GM12878 (cell line): ENCODE measurements around the gene BTBD10. TPM values are rescaled to one million over a fixed set of nuclear protein-coding genes. Genes with fewer than 3 reads are reported as not detected.

ENCODE experiments used
- BRCA1 ChIP-seq: IDR thresholded peaks from 2 replicates; pipeline ENCODE4 v1.6.1; 2011; ENCODE audit warnings: low read depth, low read length, improper control_type of control experiment
- CBX5 ChIP-seq: sonication (generic); IDR thresholded peaks from 2 replicates; pipeline ENCODE4 v1.6.1; 2016; ENCODE audit warnings: low read depth, moderate library complexity, mild to moderate bottlenecking, inconsistent platforms
- CHD2 ChIP-seq: IDR thresholded peaks from 2 replicates; pipeline ENCODE4 v1.6.1; 2011; ENCODE audit warnings: low read depth, low read length, improper control_type of control experiment, borderline replicate concordance
- EGR1 ChIP-seq, 2 experiments: IDR thresholded peaks; 1 replicate in 1 of 2; 2 replicates in 1 of 2; pipeline ENCODE4 v1.6.1; 2011 to 2012; ENCODE audit warnings: low read depth in 2 of 2, low read length in 2 of 2, borderline replicate concordance in 1 of 2, mild to moderate bottlenecking in 1 of 2, moderate library complexity in 1 of 2
- GATAD2B ChIP-seq: fragments of 450-650 bp; conservative IDR thresholded peaks from 2 replicates; pipeline ENCODE4 v1.6.1; 2017; ENCODE audit warnings: low read depth, mild to moderate bottlenecking, moderate library complexity
- HCFC1 ChIP-seq: fragments of 150-350 bp; IDR thresholded peaks from 2 replicates; pipeline ENCODE4 v1.6.1; 2014; ENCODE audit warnings: low read length
- MXI1 ChIP-seq: fragments of 150-350 bp; IDR thresholded peaks from 2 replicates; pipeline ENCODE4 v1.6.1; 2011; ENCODE audit warnings: low read depth, mild to moderate bottlenecking, inconsistent platforms, low read length, improper control_type of control experiment
- MYB ChIP-seq: fragments of 150-350 bp; IDR thresholded peaks from 2 replicates; pipeline ENCODE4 v1.6.1; 2014; ENCODE audit warnings: mild to moderate bottlenecking, low read depth, low read length, borderline replicate concordance
- NBN ChIP-seq: fragments of 450-650 bp; IDR thresholded peaks from 2 replicates; pipeline ENCODE4 v1.6.1; 2016
- NR2C1 ChIP-seq: fragments of 450-650 bp; IDR thresholded peaks from 2 replicates; pipeline ENCODE4 v1.6.1; 2017; ENCODE audit warnings: antibody characterized with exemption, mild to moderate bottlenecking, moderate library complexity
- NR2C2 ChIP-seq: IDR thresholded peaks from 2 replicates; pipeline ENCODE4 v1.6.1; 2011; ENCODE audit warnings: borderline replicate concordance, low read depth; ENCODE audit not compliant: control insufficient read depth, insufficient read length
- POLR2AphosphoS2 ChIP-seq: IDR thresholded peaks from 2 replicates; pipeline ENCODE4 v1.6.1; 2011; ENCODE audit warnings: low read depth, mild to moderate bottlenecking, low read length, improper control_type of control experiment, moderate library complexity
- SMARCA5 ChIP-seq: fragments of 450-650 bp; IDR thresholded peaks from 2 replicates; pipeline ENCODE4 v1.6.1; 2017; ENCODE audit warnings: mild to moderate bottlenecking
- SREBF1 ChIP-seq: IDR thresholded peaks from 2 replicates; pipeline ENCODE4 v1.6.1; 2012; ENCODE audit warnings: mild to moderate bottlenecking, low read length
- SREBF2 ChIP-seq: IDR thresholded peaks from 2 replicates; pipeline ENCODE4 v1.6.1; 2012; ENCODE audit warnings: mild to moderate bottlenecking, low read length
- TCF3 ChIP-seq: IDR thresholded peaks from 2 replicates; pipeline ENCODE4 v1.6.1; 2012; ENCODE audit warnings: low read depth, mild to moderate bottlenecking, low read length, borderline replicate concordance; ENCODE audit not compliant: insufficient read depth
- YY1 ChIP-seq: IDR thresholded peaks from 2 replicates; pipeline ENCODE4 v1.6.1; 2011; ENCODE audit warnings: low read depth, mild to moderate bottlenecking, low read length
- ZZZ3 ChIP-seq: IDR thresholded peaks from 2 replicates; pipeline ENCODE4 v1.6.1; 2011; ENCODE audit warnings: low read depth; ENCODE audit not compliant: control insufficient read depth, insufficient read length
- polyA plus RNA-seq, 11 experiments: library from polyadenylated mRNA; depleted of rRNA in 4 of 11; unstranded in 6 of 11; stranded (reverse) in 5 of 11; fragments of >200 nt; fragmentation: Nextera tagmentation in 4 of 11; fragmentation: Illumina TruSeq in 1 of 11; extraction: Ambion mirVana in 4 of 11; extraction: Trizol in 1 of 11; gene quantifications; 1 replicate in 1 of 11; 2 replicates in 10 of 11; pipeline versions ENCODE4 v1.2.1 to v1.2.3, GENCODE V29; 2011 to 2016; ENCODE audit warnings: inconsistent platforms in 2 of 11, missing spikeins in 2 of 11, low read depth in 1 of 11
- total RNA-seq, 4 experiments: library from RNA; depleted of rRNA in 3 of 4; stranded (reverse); fragments of >200 nt in 3 of 4; fragmentation: Illumina TruSeq in 1 of 4; extraction: Trizol in 1 of 4; gene quantifications; 2 replicates each; pipeline versions ENCODE4 v1.2.1 to v1.2.3, GENCODE V29; 2013 to 2021
- TF ChIP-seq, protein P1 (sequence below): IDR thresholded peaks from 2 replicates; pipeline ENCODE4 v1.6.1; 2012; ENCODE audit warnings: improper control_type of control experiment, low read depth, low read length; ENCODE audit not compliant: insufficient replicate concordance
- TF ChIP-seq, protein P2 (sequence below): fragments of 450-650 bp; IDR thresholded peaks from 2 replicates; pipeline ENCODE4 v1.6.1; 2017; ENCODE audit warnings: borderline replicate concordance
- TF ChIP-seq, protein P3 (sequence below): fragments of 450-650 bp; IDR thresholded peaks from 2 replicates; pipeline ENCODE4 v1.6.1; 2017; ENCODE audit warnings: mild to moderate bottlenecking, moderate library complexity

BTBD10 gene
- total and polyA plus RNA-seq, 10 of the 15 experiments (the other 5 are each of a cell fraction or from before 2014, with no cell fraction given), result 20.8 to 38.8 (median 26.9) TPM

DNA sequence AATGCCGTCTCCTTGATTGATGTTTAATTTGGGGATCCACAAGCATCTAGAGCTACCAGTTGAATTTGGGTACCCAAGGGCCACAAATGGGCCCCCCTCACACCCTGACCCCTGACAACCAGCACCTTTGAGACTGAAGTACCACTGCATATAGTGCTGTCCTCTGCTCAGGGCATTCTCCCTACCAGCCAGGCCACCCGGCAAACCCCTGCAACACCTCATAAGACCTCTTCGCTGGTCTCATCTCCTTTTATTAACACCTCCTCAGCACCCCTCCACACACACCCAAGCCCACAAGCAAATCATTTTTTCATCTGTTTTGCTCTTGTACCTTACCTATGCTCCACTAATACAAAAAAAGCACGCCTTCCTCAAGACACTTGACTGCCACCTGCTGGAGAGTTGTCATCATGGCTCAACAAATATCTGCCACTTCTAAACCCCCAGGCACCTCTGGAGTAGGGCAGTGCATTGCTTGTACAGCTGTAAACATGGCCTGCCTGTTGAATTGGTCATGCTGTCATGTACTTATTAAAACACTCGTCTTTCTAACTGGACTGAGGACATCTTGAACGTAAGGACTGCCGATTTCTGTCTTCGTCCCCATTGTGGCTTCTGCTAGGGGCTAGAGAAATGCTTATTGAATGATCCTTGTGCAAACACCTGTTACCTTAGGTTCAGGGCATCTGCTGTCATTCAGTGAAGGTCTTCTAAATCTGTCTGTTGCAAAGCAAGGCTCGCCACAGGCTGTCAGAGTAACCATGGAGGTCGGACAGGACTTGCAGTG lies 118.9 kb downstream of the BTBD10 start (continued):
- TF ChIP-seq NR2C2 (no peak), TCF3 (no peak), YY1 (peak; percentile 48; the same call in 1 of the 2 replicates), SMARCA5 (0 out of 2 replicates have a peak, but pooled peaks have one; percentile 23), HCFC1 (no peak), MXI1 (no peak), NR2C1 (no peak), MYB (no peak), EGR1 (IDR thresholded peaks at IDR 0.05; ENCODE audit: borderline replicate concordance in 1 of 2, low read depth in 2 of 2, low read length in 2 of 2) (no peak), SREBF2 (no peak), POLR2AphosphoS2 (no peak), CHD2 (no peak), ZZZ3 (no peak), GATAD2B (no peak), SREBF1 (no peak), NBN (no peak), CBX5 (no peak), BRCA1 (no peak)
- TF ChIP-seq, protein P1, sequence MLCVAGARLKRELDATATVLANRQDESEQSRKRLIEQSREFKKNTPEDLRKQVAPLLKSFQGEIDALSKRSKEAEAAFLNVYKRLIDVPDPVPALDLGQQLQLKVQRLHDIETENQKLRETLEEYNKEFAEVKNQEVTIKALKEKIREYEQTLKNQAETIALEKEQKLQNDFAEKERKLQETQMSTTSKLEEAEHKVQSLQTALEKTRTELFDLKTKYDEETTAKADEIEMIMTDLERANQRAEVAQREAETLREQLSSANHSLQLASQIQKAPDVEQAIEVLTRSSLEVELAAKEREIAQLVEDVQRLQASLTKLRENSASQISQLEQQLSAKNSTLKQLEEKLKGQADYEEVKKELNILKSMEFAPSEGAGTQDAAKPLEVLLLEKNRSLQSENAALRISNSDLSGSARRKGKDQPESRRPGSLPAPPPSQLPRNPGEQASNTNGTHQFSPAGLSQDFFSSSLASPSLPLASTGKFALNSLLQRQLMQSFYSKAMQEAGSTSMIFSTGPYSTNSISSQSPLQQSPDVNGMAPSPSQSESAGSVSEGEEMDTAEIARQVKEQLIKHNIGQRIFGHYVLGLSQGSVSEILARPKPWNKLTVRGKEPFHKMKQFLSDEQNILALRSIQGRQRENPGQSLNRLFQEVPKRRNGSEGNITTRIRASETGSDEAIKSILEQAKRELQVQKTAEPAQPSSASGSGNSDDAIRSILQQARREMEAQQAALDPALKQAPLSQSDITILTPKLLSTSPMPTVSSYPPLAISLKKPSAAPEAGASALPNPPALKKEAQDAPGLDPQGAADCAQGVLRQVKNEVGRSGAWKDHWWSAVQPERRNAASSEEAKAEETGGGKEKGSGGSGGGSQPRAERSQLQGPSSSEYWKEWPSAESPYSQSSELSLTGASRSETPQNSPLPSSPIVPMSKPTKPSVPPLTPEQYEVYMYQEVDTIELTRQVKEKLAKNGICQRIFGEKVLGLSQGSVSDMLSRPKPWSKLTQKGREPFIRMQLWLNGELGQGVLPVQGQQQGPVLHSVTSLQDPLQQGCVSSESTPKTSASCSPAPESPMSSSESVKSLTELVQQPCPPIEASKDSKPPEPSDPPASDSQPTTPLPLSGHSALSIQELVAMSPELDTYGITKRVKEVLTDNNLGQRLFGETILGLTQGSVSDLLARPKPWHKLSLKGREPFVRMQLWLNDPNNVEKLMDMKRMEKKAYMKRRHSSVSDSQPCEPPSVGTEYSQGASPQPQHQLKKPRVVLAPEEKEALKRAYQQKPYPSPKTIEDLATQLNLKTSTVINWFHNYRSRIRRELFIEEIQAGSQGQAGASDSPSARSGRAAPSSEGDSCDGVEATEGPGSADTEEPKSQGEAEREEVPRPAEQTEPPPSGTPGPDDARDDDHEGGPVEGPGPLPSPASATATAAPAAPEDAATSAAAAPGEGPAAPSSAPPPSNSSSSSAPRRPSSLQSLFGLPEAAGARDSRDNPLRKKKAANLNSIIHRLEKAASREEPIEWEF, result no peak
- TF ChIP-seq, protein P2, sequence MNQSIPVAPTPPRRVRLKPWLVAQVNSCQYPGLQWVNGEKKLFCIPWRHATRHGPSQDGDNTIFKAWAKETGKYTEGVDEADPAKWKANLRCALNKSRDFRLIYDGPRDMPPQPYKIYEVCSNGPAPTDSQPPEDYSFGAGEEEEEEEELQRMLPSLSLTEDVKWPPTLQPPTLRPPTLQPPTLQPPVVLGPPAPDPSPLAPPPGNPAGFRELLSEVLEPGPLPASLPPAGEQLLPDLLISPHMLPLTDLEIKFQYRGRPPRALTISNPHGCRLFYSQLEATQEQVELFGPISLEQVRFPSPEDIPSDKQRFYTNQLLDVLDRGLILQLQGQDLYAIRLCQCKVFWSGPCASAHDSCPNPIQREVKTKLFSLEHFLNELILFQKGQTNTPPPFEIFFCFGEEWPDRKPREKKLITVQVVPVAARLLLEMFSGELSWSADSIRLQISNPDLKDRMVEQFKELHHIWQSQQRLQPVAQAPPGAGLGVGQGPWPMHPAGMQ, result no peak
- TF ChIP-seq, protein P3, sequence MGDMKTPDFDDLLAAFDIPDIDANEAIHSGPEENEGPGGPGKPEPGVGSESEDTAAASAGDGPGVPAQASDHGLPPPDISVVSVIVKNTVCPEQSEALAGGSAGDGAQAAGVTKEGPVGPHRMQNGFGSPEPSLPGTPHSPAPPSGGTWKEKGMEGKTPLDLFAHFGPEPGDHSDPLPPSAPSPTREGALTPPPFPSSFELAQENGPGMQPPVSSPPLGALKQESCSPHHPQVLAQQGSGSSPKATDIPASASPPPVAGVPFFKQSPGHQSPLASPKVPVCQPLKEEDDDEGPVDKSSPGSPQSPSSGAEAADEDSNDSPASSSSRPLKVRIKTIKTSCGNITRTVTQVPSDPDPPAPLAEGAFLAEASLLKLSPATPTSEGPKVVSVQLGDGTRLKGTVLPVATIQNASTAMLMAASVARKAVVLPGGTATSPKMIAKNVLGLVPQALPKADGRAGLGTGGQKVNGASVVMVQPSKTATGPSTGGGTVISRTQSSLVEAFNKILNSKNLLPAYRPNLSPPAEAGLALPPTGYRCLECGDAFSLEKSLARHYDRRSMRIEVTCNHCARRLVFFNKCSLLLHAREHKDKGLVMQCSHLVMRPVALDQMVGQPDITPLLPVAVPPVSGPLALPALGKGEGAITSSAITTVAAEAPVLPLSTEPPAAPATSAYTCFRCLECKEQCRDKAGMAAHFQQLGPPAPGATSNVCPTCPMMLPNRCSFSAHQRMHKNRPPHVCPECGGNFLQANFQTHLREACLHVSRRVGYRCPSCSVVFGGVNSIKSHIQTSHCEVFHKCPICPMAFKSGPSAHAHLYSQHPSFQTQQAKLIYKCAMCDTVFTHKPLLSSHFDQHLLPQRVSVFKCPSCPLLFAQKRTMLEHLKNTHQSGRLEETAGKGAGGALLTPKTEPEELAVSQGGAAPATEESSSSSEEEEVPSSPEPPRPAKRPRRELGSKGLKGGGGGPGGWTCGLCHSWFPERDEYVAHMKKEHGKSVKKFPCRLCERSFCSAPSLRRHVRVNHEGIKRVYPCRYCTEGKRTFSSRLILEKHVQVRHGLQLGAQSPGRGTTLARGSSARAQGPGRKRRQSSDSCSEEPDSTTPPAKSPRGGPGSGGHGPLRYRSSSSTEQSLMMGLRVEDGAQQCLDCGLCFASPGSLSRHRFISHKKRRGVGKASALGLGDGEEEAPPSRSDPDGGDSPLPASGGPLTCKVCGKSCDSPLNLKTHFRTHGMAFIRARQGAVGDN, result no peak
